GM19372 (cell line): ENCODE measurements around the gene SLC11A1.
A peak's percentile ranks its signal among the peaks of the same experiment; 100 is the strongest.

ENCODE experiments used
- ATAC-seq: cut with Tn5 transposase; IDR thresholded peaks from one replicate; pipeline ENCODE4 v1.9.1; 2021; ENCODE audit warnings: mild to moderate bottlenecking, low read depth, moderate library complexity; ENCODE audit not compliant: unreplicated experiment

Gene SLC11A1

GRCh38 chr2:218392459-218392858 is 10.4 kb downstream of the SLC11A1 start:
- ATAC-seq, result no peak

GRCh38 chr2:218392891-218393462 is 10.9 kb downstream of the SLC11A1 start:
- ATAC-seq, result no peak

- no peak for ATAC-seq
Observed at GRCh38 chr2:218393750-218394290, 11.7 kb downstream of the SLC11A1 start.

- ATAC-seq, result no peak
Observed at GRCh38 chr2:218394298-218395089, 12.4 kb downstream of the SLC11A1 start.

- ATAC-seq, result no peak
Observed at GRCh38 chr2:218395090-218395444, 13.0 kb downstream of the SLC11A1 start.

- no peak for ATAC-seq
Observed at GRCh38 chr2:218395456-218395825, 13.4 kb downstream of the SLC11A1 start.

- ATAC-seq, result peak; percentile 42
Observed at GRCh38 chr2:218395826-218396687, 14.0 kb downstream of the SLC11A1 start.

- no peak for ATAC-seq
Observed at GRCh38 chr2:218396688-218397462, 14.8 kb downstream of the SLC11A1 start.

GRCh38 chr2:218397463-218397819 is 15.4 kb downstream of the SLC11A1 start:
- no peak for ATAC-seq

- no peak for ATAC-seq
Observed at GRCh38 chr2:218397820-218398436, 15.9 kb downstream of the SLC11A1 start.

- ATAC-seq, result peak; percentile 25
Observed at GRCh38 chr2:218398437-218399390, 16.6 kb downstream of the SLC11A1 start.

GRCh38 chr2:218399391-218400166 is 17.5 kb downstream of the SLC11A1 start, which contains the start of gene CTDSP1:
Gene CTDSP1, plus strand, starts transcription at chr2:218399868. Its CDS starts 223 bp downstream, at chr2:218400091.
- ATAC-seq, result peak; percentile 44

GRCh38 chr2:218400167-218400929 is 18.3 kb downstream of the SLC11A1 start:
- no peak for ATAC-seq

- ATAC-seq, result no peak
Observed at GRCh38 chr2:218400930-218401881, 19.1 kb downstream of the SLC11A1 start.

- no peak for ATAC-seq
Observed at GRCh38 chr2:218401890-218402289, 19.8 kb downstream of the SLC11A1 start.

GRCh38 chr2:218402491-218402901 is 20.4 kb downstream of the SLC11A1 start:
- no peak for ATAC-seq
